Measurements from ENCODE around the gene KCNG2. TPM values are rescaled to one million over a fixed set of nuclear protein-coding genes. Genes with fewer than 3 reads are reported as not detected.

Gene KCNG2
- total RNA-seq, 1 experiment from 2014 or later = not detected

DNA sequence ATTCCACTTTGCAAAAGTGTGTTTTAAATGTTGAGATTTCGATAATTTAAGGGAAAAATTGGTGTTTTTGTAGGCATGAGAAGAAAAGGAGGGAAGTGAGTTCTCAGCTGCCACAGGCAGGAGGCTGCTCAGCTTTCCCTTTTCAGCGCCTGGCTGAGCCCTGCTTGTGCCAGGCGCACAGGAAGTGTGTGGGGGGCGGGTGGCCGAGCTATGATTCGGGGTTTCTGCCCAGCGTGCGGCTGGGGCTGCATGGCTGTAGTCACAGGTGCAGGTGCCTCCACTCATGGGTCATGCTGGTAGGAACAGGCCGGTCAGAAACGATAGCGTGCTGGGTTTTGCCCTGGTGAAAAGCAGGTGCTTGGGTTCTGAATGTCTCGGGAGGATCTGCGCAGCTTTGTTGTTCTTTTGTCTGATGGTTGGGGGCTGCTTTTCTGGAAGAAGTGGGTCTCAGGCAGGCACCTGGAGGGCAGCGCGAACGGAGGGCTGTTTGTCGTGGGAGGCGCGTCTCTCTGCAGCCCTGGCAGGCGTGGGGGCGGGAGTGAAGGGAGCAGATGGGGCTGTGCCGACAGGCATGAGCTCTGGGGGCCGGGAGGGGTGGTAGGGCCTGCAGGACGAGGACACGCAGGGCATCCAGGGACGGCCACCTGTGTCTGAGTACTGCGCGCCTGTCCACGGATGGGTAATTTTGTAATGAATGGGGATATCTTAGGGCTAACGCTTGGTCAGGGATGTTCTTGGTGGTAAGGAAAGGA is 2.1 kb downstream of the KCNG2 start:
- no peaks in the 10 kb centered on the region for H4K20me1 ChIP-seq (ENCODE audit: insufficient read depth)
- no peaks in the 10 kb centered on the region for H3K79me2 ChIP-seq (ENCODE audit: insufficient read depth, low read length)
- TF ChIP-seq CTCF (IDR thresholded peaks at IDR 0.05 in 2 of 3, conservative IDR thresholded peaks at IDR 0.05 in 1 of 3; ENCODE audit: borderline replicate concordance in 1 of 3, insufficient read depth in 1 of 3, low read depth in 2 of 3, low read length in 2 of 3) (no peak), CEBPB (IDR thresholded peaks at IDR 0.05; ENCODE audit: low read depth) (no peak), POLR2A (IDR thresholded peaks at IDR 0.05; ENCODE audit: borderline replicate concordance, extremely low read depth, insufficient read depth, insufficient read length) (no peak), SP1 (IDR thresholded peaks at IDR 0.05; ENCODE audit: low read depth) (no peak), SIN3A (IDR thresholded peaks at IDR 0.05; ENCODE audit: low read depth) (no peak), ATF3 (IDR thresholded peaks at IDR 0.05) (no peak), YY1 (IDR thresholded peaks at IDR 0.05; ENCODE audit: extremely low read depth, insufficient replicate concordance, low read depth, low read length) (no peak), ZNF274 (IDR thresholded peaks at IDR 0.05; ENCODE audit: low read depth, low read length) (no peak), CBX3 (IDR thresholded peaks at IDR 0.05; ENCODE audit: low read depth) (no peak), TCF7L2 (IDR thresholded peaks at IDR 0.05; ENCODE audit: borderline replicate concordance, extremely low read depth, insufficient read depth, insufficient read length) (no peak), SRF (IDR thresholded peaks at IDR 0.05; ENCODE audit: low read depth) (no peak), ZFX (IDR thresholded peaks at IDR 0.05) (no peak), RAD21 (IDR thresholded peaks at IDR 0.05; ENCODE audit: low read depth) (no peak)
- TF ChIP-seq, protein P1, sequence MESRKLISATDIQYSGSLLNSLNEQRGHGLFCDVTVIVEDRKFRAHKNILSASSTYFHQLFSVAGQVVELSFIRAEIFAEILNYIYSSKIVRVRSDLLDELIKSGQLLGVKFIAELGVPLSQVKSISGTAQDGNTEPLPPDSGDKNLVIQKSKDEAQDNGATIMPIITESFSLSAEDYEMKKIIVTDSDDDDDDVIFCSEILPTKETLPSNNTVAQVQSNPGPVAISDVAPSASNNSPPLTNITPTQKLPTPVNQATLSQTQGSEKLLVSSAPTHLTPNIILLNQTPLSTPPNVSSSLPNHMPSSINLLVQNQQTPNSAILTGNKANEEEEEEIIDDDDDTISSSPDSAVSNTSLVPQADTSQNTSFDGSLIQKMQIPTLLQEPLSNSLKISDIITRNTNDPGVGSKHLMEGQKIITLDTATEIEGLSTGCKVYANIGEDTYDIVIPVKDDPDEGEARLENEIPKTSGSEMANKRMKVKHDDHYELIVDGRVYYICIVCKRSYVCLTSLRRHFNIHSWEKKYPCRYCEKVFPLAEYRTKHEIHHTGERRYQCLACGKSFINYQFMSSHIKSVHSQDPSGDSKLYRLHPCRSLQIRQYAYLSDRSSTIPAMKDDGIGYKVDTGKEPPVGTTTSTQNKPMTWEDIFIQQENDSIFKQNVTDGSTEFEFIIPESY (IDR thresholded peaks at IDR 0.05; ENCODE audit: extremely low read depth, insufficient replicate concordance, low read length) = no peak
- ATAC-seq (no peak), DNase-seq (ENCODE audit: low read depth, low spot score) (no peak)
- H3K4me3 ChIP-seq (replicated peaks in 1 of 2; ENCODE audit: low read depth in 1 of 2, low read length in 2 of 2) = no peak overlapping the region
- intact Hi-C loops (cut with micrococcal nuclease) = no loop called here
- H3K9me3 ChIP-seq (ENCODE audit: control insufficient read depth in 1 of 2, insufficient read depth in 1 of 2, low read depth in 1 of 2, low read length in 2 of 2) = no peaks in the 10 kb centered on the region
- H3K27ac ChIP-seq (ENCODE audit: low read depth, low read length) = no peak overlapping the region
- no peak overlapping the region for H3K9ac ChIP-seq (ENCODE audit: low read length)
- no peaks in the 10 kb centered on the region for H3K36me3 ChIP-seq (ENCODE audit: control insufficient read depth in 1 of 2, insufficient read depth in 2 of 2, low read length in 2 of 2)
- H2AFZ ChIP-seq (ENCODE audit: low read depth, low read length, poor library complexity, severe bottlenecking) = no peak overlapping the region
- H3K9me2 ChIP-seq (ENCODE audit: insufficient read depth) = no peaks in the 10 kb centered on the region
- RAD21 ChIA-PET (ENCODE audit: low non-redundant PET in 1 of 2, low total read pairs in 2 of 2, uncharacterized antibody in 2 of 2, unreplicated experiment in 2 of 2) = no interaction called here
- no TSS peak for BruUV-seq (replicated peaks)
- no peaks in the 10 kb centered on the region for H3K4me1 ChIP-seq (ENCODE audit: control insufficient read depth in 1 of 2, insufficient read depth in 2 of 2, low read length in 2 of 2)
- POLR2A ChIA-PET = no interaction called here
- CTCF ChIA-PET = no interaction called here
- no peak overlapping the region for H3K4me2 ChIP-seq (ENCODE audit: low read length)
- H3K27me3 ChIP-seq (ENCODE audit: insufficient read depth, low read length) = no peaks in the 10 kb centered on the region

All from HCT116 (cell line).